ENCODE results near the gene GRIN2A.

Gene GRIN2A

GRCh38 chr16:9874219-9874618, 308.0 kb downstream of the GRIN2A start:
- no peak for DNase-seq (ENCODE audit: low spot score)

GRCh38 chr16:9870962-9871361, 311.3 kb downstream of the GRIN2A start:
- DNase-seq (ENCODE audit: low spot score) = peak; percentile 83
- Histone ChIP-seq H3K27ac (ENCODE audit: poor library complexity, severe bottlenecking) (no peak overlapping the region), H3K27me3 (ENCODE audit: insufficient read depth, poor library complexity, severe bottlenecking) (no peaks in the 10 kb centered on the region), H3K9me3 (ENCODE audit: severe bottlenecking) (no peaks in the 10 kb centered on the region), H3K4me3 (ENCODE audit: severe bottlenecking) (no peak overlapping the region), H3K4me1 (ENCODE audit: insufficient read depth, poor library complexity, severe bottlenecking) (peaks cover 13% of the 10 kb centered on the region), H3K36me3 (ENCODE audit: low read depth) (no peaks in the 10 kb centered on the region)
- TF ChIP-seq CTCF (IDR thresholded peaks at IDR 0.05; ENCODE audit: poor library complexity, severe bottlenecking) = no peak
- peak; percentile 83 for ATAC-seq (ENCODE audit: low read depth)

More at GRCh38 chr16:9874219-9874618, 308.0 kb downstream of the GRIN2A start:
- Histone ChIP-seq H3K4me3 (ENCODE audit: severe bottlenecking) (no peak overlapping the region), H3K4me1 (ENCODE audit: insufficient read depth, poor library complexity, severe bottlenecking) (peaks cover 13% of the 10 kb centered on the region), H3K27ac (ENCODE audit: poor library complexity, severe bottlenecking) (no peak overlapping the region), H3K27me3 (ENCODE audit: insufficient read depth, poor library complexity, severe bottlenecking) (no peaks in the 10 kb centered on the region), H3K9me3 (ENCODE audit: severe bottlenecking) (no peaks in the 10 kb centered on the region), H3K36me3 (ENCODE audit: low read depth) (no peaks in the 10 kb centered on the region)
- TF ChIP-seq CTCF (IDR thresholded peaks at IDR 0.05; ENCODE audit: poor library complexity, severe bottlenecking) = no peak
- ATAC-seq (ENCODE audit: low read depth) = no peak

GRCh38 chr16:9869776-9870175, 312.5 kb downstream of the GRIN2A start:
- H3K27ac ChIP-seq (ENCODE audit: poor library complexity, severe bottlenecking) = no peak overlapping the region
- TF ChIP-seq CTCF (IDR thresholded peaks at IDR 0.05; ENCODE audit: poor library complexity, severe bottlenecking) = no peak
- no peak for ATAC-seq (ENCODE audit: low read depth)

GRCh38 chr16:9868606-9869149, 313.6 kb downstream of the GRIN2A start:
- H3K27ac ChIP-seq (ENCODE audit: poor library complexity, severe bottlenecking) = peak overlapping the region; percentile 27
- peak; percentile 74 for ATAC-seq (ENCODE audit: low read depth)

More at GRCh38 chr16:9869776-9870175, 312.5 kb downstream of the GRIN2A start:
- no peaks in the 10 kb centered on the region for H3K36me3 ChIP-seq (ENCODE audit: low read depth)
- DNase-seq (ENCODE audit: low spot score) = no peak
- H3K9me3 ChIP-seq (ENCODE audit: severe bottlenecking) = no peaks in the 10 kb centered on the region
- no peaks in the 10 kb centered on the region for H3K27me3 ChIP-seq (ENCODE audit: insufficient read depth, poor library complexity, severe bottlenecking)
- peaks cover 13% of the 10 kb centered on the region for H3K4me1 ChIP-seq (ENCODE audit: insufficient read depth, poor library complexity, severe bottlenecking)
- no peak overlapping the region for H3K4me3 ChIP-seq (ENCODE audit: severe bottlenecking)

More at GRCh38 chr16:9868606-9869149, 313.6 kb downstream of the GRIN2A start:
- Histone ChIP-seq H3K36me3 (ENCODE audit: low read depth) (no peaks in the 10 kb centered on the region), H3K4me1 (ENCODE audit: insufficient read depth, poor library complexity, severe bottlenecking) (peaks cover 13% of the 10 kb centered on the region), H3K27me3 (ENCODE audit: insufficient read depth, poor library complexity, severe bottlenecking) (no peaks in the 10 kb centered on the region), H3K9me3 (ENCODE audit: severe bottlenecking) (no peaks in the 10 kb centered on the region), H3K4me3 (ENCODE audit: severe bottlenecking) (no peak overlapping the region)
- TF ChIP-seq CTCF (IDR thresholded peaks at IDR 0.05; ENCODE audit: poor library complexity, severe bottlenecking) = no peak
- no peak for DNase-seq (ENCODE audit: low spot score)
